Activated T-cell treated with anti-CD3 and anti-CD28 coated beads, Interleukin-2, amount 50 U/mL, for 4 hours (primary cell): Measurements from ENCODE around the gene DCAF12L2. TPM values are rescaled to one million over a fixed set of nuclear protein-coding genes. Genes with fewer than 3 reads are reported as not detected.
"Not testable (repeated sequence)": the region's sequence is repeated elsewhere in the genome, so short reads cannot be mapped to it uniquely, and the experiment has no call there.

Experiments used
- ATAC-seq, 2 donors: fragments of 200-7000 bp; cut with Tn5 transposase; one replicate each; pipeline ENCODE4 v1.10.0; 2021
- DNase-seq: peaks from one replicate; pipeline ENCODE4 v3.0.0-alpha.2; 2020
- H3K27me3 Mint-ChIP-seq: one replicate; pipeline ENCODE4 v1.8.0; 2021; ENCODE audit warnings: low read depth, mixed read lengths
- H3K36me3 Mint-ChIP-seq: one replicate; pipeline ENCODE4 v1.8.0; 2022; ENCODE audit warnings: mixed read lengths; ENCODE audit not compliant: insufficient read depth
- H3K4me1 Mint-ChIP-seq: one replicate; pipeline ENCODE4 v1.8.0; 2021; ENCODE audit warnings: low read depth, mixed read lengths
- H3K4me3 Mint-ChIP-seq: one replicate; pipeline ENCODE4 v1.8.0; 2021; ENCODE audit warnings: mild to moderate bottlenecking, moderate library complexity, mixed read lengths
- H3K9me3 Mint-ChIP-seq: one replicate; pipeline ENCODE4 v1.8.0; 2021; ENCODE audit warnings: mixed read lengths
- total RNA-seq, 3 donors: library from RNA; stranded (reverse); gene quantifications; one replicate each; pipeline ENCODE4 v1.2.1, GENCODE V29; 2021

Gene DCAF12L2
- total RNA-seq = not detected

- ATAC-seq = peak in 1 of 2 donors; percentile 30
- no peak for DNase-seq
- Mint-ChIP-seq H3K27me3 (peaks cover 11% of the 10 kb centered on the region), H3K4me1 (no peaks in the 10 kb centered on the region), H3K9me3 (no peaks in the 10 kb centered on the region), H3K4me3 (peak within 1 kb of the TSS; percentile 37), H3K36me3 (no peaks in the 10 kb centered on the region)
These were observed at the start of gene DCAF12L2 for GRCh38 chrX:126165721-126166461. TSS of gene DCAF12L2 (minus strand) at chrX:126166289. CDS start at chrX:126165924, 365 bp downstream.

GRCh38 chrX:126190888-126191287 is 24.8 kb upstream of the DCAF12L2 start:
- H3K9me3 Mint-ChIP-seq, H3K4me1 Mint-ChIP-seq, H3K36me3 Mint-ChIP-seq, DNase-seq, H3K27me3 Mint-ChIP-seq, ATAC-seq, H3K4me3 Mint-ChIP-seq: not testable (repeated sequence)

GRCh38 chrX:126177133-126177840 is 11.2 kb upstream of the DCAF12L2 start:
- H3K27me3 Mint-ChIP-seq = no peaks in the 10 kb centered on the region
- no peak overlapping the region for H3K4me3 Mint-ChIP-seq
- ATAC-seq = no peak
- no peak for DNase-seq
- no peaks in the 10 kb centered on the region for H3K9me3 Mint-ChIP-seq
- no peaks in the 10 kb centered on the region for H3K36me3 Mint-ChIP-seq
- no peaks in the 10 kb centered on the region for H3K4me1 Mint-ChIP-seq

GRCh38 chrX:126170720-126171119 is 4.6 kb upstream of the DCAF12L2 start:
- Mint-ChIP-seq H3K4me3 (no peak overlapping the region), H3K27me3 (peaks cover 2% of the 10 kb centered on the region), H3K4me1 (no peaks in the 10 kb centered on the region), H3K36me3 (no peaks in the 10 kb centered on the region), H3K9me3 (no peaks in the 10 kb centered on the region)
- no peak for ATAC-seq
- no peak for DNase-seq

- ATAC-seq (no peak), DNase-seq (no peak)
- H3K9me3 Mint-ChIP-seq = no peaks in the 10 kb centered on the region
- peaks cover 7% of the 10 kb centered on the region for H3K27me3 Mint-ChIP-seq
- no peaks in the 10 kb centered on the region for H3K4me1 Mint-ChIP-seq
- H3K36me3 Mint-ChIP-seq = no peaks in the 10 kb centered on the region
- no peak overlapping the region for H3K4me3 Mint-ChIP-seq
These were observed 1.5 kb upstream of the DCAF12L2 start for GRCh38 chrX:126167560-126167959.

GRCh38 chrX:126165401-126165720 is 728 bp downstream of the DCAF12L2 start:
- DNase-seq (no peak), ATAC-seq (peak in 1 of 2 donors; percentile 18)
- Mint-ChIP-seq H3K4me3 (no peak overlapping the region), H3K36me3 (no peaks in the 10 kb centered on the region), H3K4me1 (no peaks in the 10 kb centered on the region), H3K27me3 (peaks cover 11% of the 10 kb centered on the region), H3K9me3 (no peaks in the 10 kb centered on the region)

- H3K27me3 Mint-ChIP-seq = peaks cover 11% of the 10 kb centered on the region
- no peak overlapping the region for H3K4me3 Mint-ChIP-seq
- no peaks in the 10 kb centered on the region for H3K9me3 Mint-ChIP-seq
- ATAC-seq (no peak), DNase-seq (no peak)
- H3K36me3 Mint-ChIP-seq = no peaks in the 10 kb centered on the region
- H3K4me1 Mint-ChIP-seq = no peaks in the 10 kb centered on the region
These were observed 1.2 kb downstream of the DCAF12L2 start for GRCh38 chrX:126164689-126165400.

- no peaks in the 10 kb centered on the region for H3K4me1 Mint-ChIP-seq
- H3K4me3 Mint-ChIP-seq = no peak overlapping the region
- no peak for DNase-seq
- peaks cover 11% of the 10 kb centered on the region for H3K27me3 Mint-ChIP-seq
- no peaks in the 10 kb centered on the region for H3K9me3 Mint-ChIP-seq
- H3K36me3 Mint-ChIP-seq = no peaks in the 10 kb centered on the region
- ATAC-seq = no peak
These were observed 1.9 kb downstream of the DCAF12L2 start for GRCh38 chrX:126164226-126164625.

- peaks cover 3% of the 10 kb centered on the region for H3K27me3 Mint-ChIP-seq
- no peaks in the 10 kb centered on the region for H3K9me3 Mint-ChIP-seq
- ATAC-seq = no peak
- H3K4me1 Mint-ChIP-seq = no peaks in the 10 kb centered on the region
- no peak for DNase-seq
- H3K36me3 Mint-ChIP-seq = no peaks in the 10 kb centered on the region
- H3K4me3 Mint-ChIP-seq = no peak overlapping the region
These were observed 25.1 kb downstream of the DCAF12L2 start for GRCh38 chrX:126141014-126141413.

GRCh38 chrX:126137899-126138298 is 28.2 kb downstream of the DCAF12L2 start:
- ATAC-seq (no peak), DNase-seq (no peak)
- Mint-ChIP-seq H3K9me3 (peaks cover 5% of the 10 kb centered on the region), H3K36me3 (no peaks in the 10 kb centered on the region), H3K27me3 (peaks cover 3% of the 10 kb centered on the region), H3K4me3 (no peak overlapping the region), H3K4me1 (no peaks in the 10 kb centered on the region)

GRCh38 chrX:126124721-126125120 is 41.4 kb downstream of the DCAF12L2 start:
- Mint-ChIP-seq H3K27me3 (no peaks in the 10 kb centered on the region), H3K36me3 (no peaks in the 10 kb centered on the region), H3K4me1 (no peaks in the 10 kb centered on the region), H3K9me3 (peaks cover 3% of the 10 kb centered on the region), H3K4me3 (no peak overlapping the region)
- no peak for DNase-seq
- no peak for ATAC-seq
